HepG2 (cell line): Measurements from ENCODE around the gene FAM217B. TPM values are rescaled to one million over a fixed set of nuclear protein-coding genes. Genes with fewer than 3 reads are reported as not detected.
A peak's percentile ranks its signal among the peaks of the same experiment; 100 is the strongest.

ENCODE experiments used
- ATAC-seq: fragments of 200-7000 bp; cut with Tn5 transposase; 3 replicates; pipeline ENCODE4 v1.9.1; 2020; ENCODE audit warnings: mild to moderate bottlenecking, moderate library complexity
- BruUV-seq: library from RNA; stranded (reverse); fragments of 400-500 nt; replicated peaks from 2 replicates; lab custom pipeline; 2021; lab: Mats Ljungman, UMichigan
- CTCF ChIA-PET: fragments of 300-600 bp; formaldehyde crosslinking; extraction: SDS; loops from one replicate; lab custom pipeline; 2021; ENCODE audit warnings: low total read pairs, inconsistent platforms, low intra/inter-chr PET ratio; lab: Yijun Ruan, JAX
- POLR2A ChIA-PET: fragments of 350-600 bp; sonication (Branson Sonifier 250); formaldehyde crosslinking; loops from one replicate; lab custom pipeline; 2020; ENCODE audit warnings: antibody characterized with exemption, inconsistent platforms; lab: Yijun Ruan, JAX
- DNase-seq: peaks from one replicate; pipeline ENCODE4 v3.0.0-alpha.2; 2015; ENCODE audit warnings: low spot score
- FAIRE-seq: peaks from 3 replicates; lab custom pipeline; 2011; peaks lifted over from hg19 to GRCh38; lab: Jason Lieb, UNC
- H2AFZ ChIP-seq: one replicate; pipeline ENCODE4 v1.6.1; 2011; ENCODE audit warnings: low read length, inconsistent platforms
- H3K27ac ChIP-seq: fragments of 300-600 bp; 3 replicates; pipeline ENCODE4 v1.8.0; 2011; ENCODE audit warnings: mixed run types, mild to moderate bottlenecking, mixed read lengths, low read length, inconsistent platforms; ENCODE audit not compliant: insufficient read depth; ENCODE audit errors: extremely low read length
- H3K27me3 ChIP-seq, 2 experiments: fragments of 200-600 bp in 1 of 2; 2 replicates in 1 of 2; 3 replicates in 1 of 2; pipeline versions ENCODE4 v1.6.0 to v1.8.0; 2011; ENCODE audit warnings: low read length in 2 of 2, mild to moderate bottlenecking in 2 of 2, moderate library complexity in 2 of 2, inconsistent platforms in 1 of 2; ENCODE audit not compliant: insufficient read depth in 2 of 2, control insufficient read depth in 1 of 2
- H3K36me3 ChIP-seq, 2 experiments: fragments of 200-600 bp in 1 of 2; replicated peaks in 1 of 2; 2 replicates in 1 of 2; 3 replicates in 1 of 2; pipeline versions ENCODE4 v1.5.1 to v1.8.0; 2011; ENCODE audit warnings: low read length in 2 of 2, inconsistent platforms in 1 of 2; ENCODE audit not compliant: insufficient read depth in 2 of 2, control insufficient read depth in 1 of 2
- H3K4me1 ChIP-seq: 2 replicates; pipeline ENCODE4 v1.5.1; 2012; ENCODE audit warnings: low read length, inconsistent platforms; ENCODE audit not compliant: insufficient read depth
- H3K4me2 ChIP-seq: 2 replicates; pipeline ENCODE4 v1.6.0; 2011; ENCODE audit warnings: low read depth, low read length, inconsistent platforms
- H3K4me3 ChIP-seq, 3 experiments: fragments of 200-600 bp in 1 of 3; sonication (generic), shearing (Covaris generic) in 1 of 3; replicated peaks in 1 of 3; 2 replicates each; pipeline ENCODE4 v1.5.1; 2011 to 2016; ENCODE audit warnings: low read length in 3 of 3, inconsistent platforms in 2 of 3, low read depth in 2 of 3, mild to moderate bottlenecking in 2 of 3, control low read depth in 1 of 3, mixed read lengths in 1 of 3; ENCODE audit not compliant: insufficient read depth in 1 of 3
- H3K79me2 ChIP-seq: one replicate; pipeline ENCODE4 v1.6.1; 2011; ENCODE audit warnings: low read length, inconsistent platforms; ENCODE audit not compliant: insufficient read depth
- H3K9ac ChIP-seq: 2 replicates; pipeline ENCODE4 v1.6.0; 2011; ENCODE audit warnings: mild to moderate bottlenecking, low read depth, low read length, inconsistent platforms; ENCODE audit not compliant: insufficient read depth
- H3K9me3 ChIP-seq: 2 replicates; pipeline ENCODE4 v1.5.1; 2012; ENCODE audit warnings: mild to moderate bottlenecking, low read length
- H4K20me1 ChIP-seq: 2 replicates; pipeline ENCODE4 v1.6.0; 2011; ENCODE audit warnings: inconsistent platforms, mild to moderate bottlenecking, low read length, moderate library complexity; ENCODE audit not compliant: insufficient read depth
- DRAP1 ChIP-seq: IDR thresholded peaks from 2 replicates; pipeline ENCODE4 v1.6.1; 2016; ENCODE audit warnings: missing genetic modification reagents, missing compliant biosample characterization
- DZIP1 ChIP-seq: sonication (generic); formaldehyde crosslinking; IDR thresholded peaks from 2 replicates; pipeline ENCODE4 v1.5.0; 2020; ENCODE audit warnings: mild to moderate bottlenecking, missing genetic modification reagents
- E2F1 ChIP-seq: sonication (generic); formaldehyde crosslinking; IDR thresholded peaks from 2 replicates; pipeline ENCODE4 v1.5.0; 2020; ENCODE audit warnings: missing genetic modification reagents
- FOXK2 ChIP-seq: fragments of 450-650 bp; IDR thresholded peaks from 2 replicates; pipeline ENCODE4 v1.6.1; 2016
- KLF12 ChIP-seq: sonication (generic); formaldehyde crosslinking; IDR thresholded peaks from 2 replicates; pipeline ENCODE4 v1.4.0; 2020; ENCODE audit warnings: missing genetic modification reagents, borderline replicate concordance
- MAFF ChIP-seq: IDR thresholded peaks from 2 replicates; pipeline ENCODE4 v1.6.1; 2011; ENCODE audit warnings: low read depth, low read length, improper control_type of control experiment
- MAFK ChIP-seq, 2 experiments: IDR thresholded peaks in 1 of 2; conservative IDR thresholded peaks in 1 of 2; 2 replicates each; pipeline ENCODE4 v1.6.1; 2011; ENCODE audit warnings: improper control_type of control experiment in 2 of 2, low read length in 2 of 2
- NR0B2 ChIP-seq: sonication (generic); formaldehyde crosslinking; IDR thresholded peaks from 2 replicates; pipeline ENCODE4 v1.4.0; 2020; ENCODE audit warnings: mild to moderate bottlenecking, missing genetic modification reagents
- POLR2G ChIP-seq: fragments of 200-400 bp; formaldehyde crosslinking; IDR thresholded peaks from 2 replicates; pipeline ENCODE4 v1.6.1; 2018; ENCODE audit warnings: mild to moderate bottlenecking, low read depth, low read length, moderate library complexity
- SIN3A ChIP-seq: IDR thresholded peaks from 2 replicates; pipeline ENCODE4 v1.6.1; 2011; ENCODE audit warnings: low read depth, mild to moderate bottlenecking, control low read depth, low read length, borderline replicate concordance
- SRSF9 ChIP-seq: fragments of 200-400 bp; formaldehyde crosslinking; IDR thresholded peaks from 2 replicates; pipeline ENCODE4 v1.6.1; 2018; ENCODE audit warnings: borderline replicate concordance, mild to moderate bottlenecking, low read depth, low read length; ENCODE audit not compliant: insufficient read depth, poor library complexity, severe bottlenecking
- ZNF350 ChIP-seq: sonication (generic); formaldehyde crosslinking; IDR thresholded peaks from 2 replicates; pipeline ENCODE4 v1.4.0; 2020; ENCODE audit warnings: mild to moderate bottlenecking, low read depth, missing genetic modification reagents, borderline replicate concordance
- ZNF644 ChIP-seq: IDR thresholded peaks from 2 replicates; pipeline ENCODE4 v1.6.1; 2016; ENCODE audit warnings: low read depth
- WGBS: methylation state at CpG from one replicate; pipeline ENCODE4 v1.1.6; 2017; ENCODE audit warnings: low lambda C conversion rate; 5-methylcytosine and 5-hydroxymethylcytosine counted together
- in situ Hi-C: cut with HindIII; loops from 2 replicates; pipeline ENCODE4 v1.10.0; 2017; ENCODE audit warnings: low pct_unique_long_range_greater_than_20kb; ENCODE audit not compliant: extremely low pct_ligation_motif_present
- intact Hi-C: fragments of 100-400 bp; cut with micrococcal nuclease; formaldehyde crosslinking; loops from one replicate; pipeline ENCODE4 v1.10.0; 2022; ENCODE audit not compliant: unreplicated experiment
- polyA plus RNA-seq, 8 experiments: library from polyadenylated mRNA; depleted of rRNA in 3 of 8; stranded (reverse) in 7 of 8; unstranded in 1 of 8; fragments of >200 nt; fragmentation: Illumina TruSeq in 4 of 8; extraction: Trizol in 4 of 8; gene quantifications; 2 replicates each; pipeline versions ENCODE4 v1.2.1 to v1.2.3, GENCODE V29; 2011 to 2016; ENCODE audit warnings: low read depth in 4 of 8, missing spikeins in 1 of 8, mixed read lengths in 1 of 8; ENCODE audit not compliant: insufficient read depth in 1 of 8
- total RNA-seq, 5 experiments: library from RNA; depleted of rRNA; stranded (reverse); fragments of >200 nt; fragmentation: Illumina TruSeq; extraction: Trizol; gene quantifications; 2 replicates each; pipeline ENCODE4 v1.2.3, GENCODE V29; 2016; ENCODE audit warnings: low read depth in 1 of 5

Gene FAM217B
- total and polyA plus RNA-seq, 2 of the 13 experiments (the other 11 are each of a cell fraction or from before 2014, with no cell fraction given): 11.1 to 14.3 TPM

GRCh38 chr20:59911041-59911440 lies 29.1 kb upstream of the FAM217B start:
- Histone ChIP-seq H4K20me1 (no peaks in the 10 kb centered on the region), H3K79me2 (no peaks in the 10 kb centered on the region), H3K4me2 (no peak overlapping the region), H3K4me3 (no peak overlapping the region), H3K36me3 (no peaks in the 10 kb centered on the region), H3K27me3 (no peaks in the 10 kb centered on the region), H3K9me3 (no peaks in the 10 kb centered on the region), H3K27ac (no peak overlapping the region), H3K9ac (no peak overlapping the region), H2AFZ (no peak overlapping the region), H3K4me1 (no peaks in the 10 kb centered on the region)
- DNase-seq: no peak
- intact Hi-C loops (no loop called here), in situ Hi-C loops (no loop called here)
- WGBS: 8% methylated on average over 2 of the region's 2 CpGs
- POLR2A ChIA-PET: interaction anchor here (1.0 kb wide), 1 partner anchor 29 kb away, joined by 3 read pairs; the partner anchor contains the start of genes FAM217B and PPP1R3D
- CTCF ChIA-PET: no interaction called here
- no peak for ATAC-seq
- TF ChIP-seq FOXK2 (no peak), MAFK (conservative IDR thresholded peaks at IDR 0.05 in 1 of 2, IDR thresholded peaks at IDR 0.05 in 1 of 2; ENCODE audit: low read length in 2 of 2) (peak; percentile 72 to 91), MAFF (peak; percentile 83), E2F1 (no peak)
- BruUV-seq: no TSS peak
- no peak for FAIRE-seq

GRCh38 chr20:59912609-59913008 lies 27.6 kb upstream of the FAM217B start:
- Histone ChIP-seq H3K27me3 (no peaks in the 10 kb centered on the region), H3K4me1 (no peaks in the 10 kb centered on the region), H3K4me3 (no peak overlapping the region), H4K20me1 (no peaks in the 10 kb centered on the region), H3K27ac (no peak overlapping the region), H3K79me2 (no peaks in the 10 kb centered on the region), H3K4me2 (no peak overlapping the region), H3K36me3 (no peaks in the 10 kb centered on the region), H2AFZ (no peak overlapping the region), H3K9me3 (no peaks in the 10 kb centered on the region), H3K9ac (no peak overlapping the region)
- ATAC-seq (no peak), DNase-seq (no peak), FAIRE-seq (no peak)
- in situ Hi-C loops (no loop called here), intact Hi-C loops (no loop called here)
- ChIA-PET CTCF (no interaction called here), POLR2A (no interaction called here)
- BruUV-seq: no TSS peak
- 2% methylated on average over 4 of the region's 4 CpGs for WGBS
- TF ChIP-seq DZIP1 (CRISPR knock-in tag): no peak
- TF ChIP-seq SIN3A: no peak
- TF ChIP-seq ZNF350 (CRISPR knock-in tag): no peak
- no peak for TF ChIP-seq KLF12
- no peak for TF ChIP-seq SRSF9
- TF ChIP-seq NR0B2 (CRISPR knock-in tag): no peak
- TF ChIP-seq POLR2G: no peak
- no peak for TF ChIP-seq ZNF644 (CRISPR knock-in tag)
- TF ChIP-seq DRAP1: no peak
